ENCODE measurements around the gene GSTO1.

DNA sequence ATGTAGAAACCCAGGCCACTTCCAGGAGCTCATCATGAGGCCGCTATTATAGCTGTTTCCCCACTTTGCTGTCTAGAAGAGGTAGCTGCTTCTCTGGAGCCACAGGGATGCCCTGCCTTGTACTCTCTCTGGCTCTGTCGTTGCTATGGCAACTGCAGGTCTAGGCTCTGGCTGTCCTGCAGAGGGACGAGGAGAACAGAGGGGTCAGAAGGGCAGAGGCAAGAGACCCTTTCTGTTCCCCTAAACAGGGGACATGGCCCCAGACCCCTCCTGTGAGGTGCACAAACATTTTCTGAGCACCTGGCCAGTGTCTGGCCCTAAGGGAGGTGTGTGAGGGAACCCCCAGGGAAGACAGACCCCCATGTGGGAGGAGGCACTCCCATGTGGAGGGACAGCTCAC lies 52.2 kb downstream of the GSTO1 start:
- TF ChIP-seq CTCF (conservative IDR thresholded peaks at IDR 0.05; ENCODE audit: low read depth in 2 of 2) (no peak), EZH2phosphoT487 (IDR thresholded peaks at IDR 0.05; ENCODE audit: unreplicated experiment) (no peak), NANOG (IDR thresholded peaks at IDR 0.05; ENCODE audit: borderline replicate concordance) (no peak), CREB1 (CRISPR knock-in tag; IDR thresholded peaks at IDR 0.05; ENCODE audit: low read depth) (no peak), POLR2AphosphoS5 (IDR thresholded peaks at IDR 0.05; ENCODE audit: low read depth) (no peak), EZH2 (IDR thresholded peaks at IDR 0.05; ENCODE audit: low read depth, unreplicated experiment) (no peak)

All from GM23338 (cell line).